ENCODE data around the gene CALCOCO2. TPM values are rescaled to one million over a fixed set of nuclear protein-coding genes. Genes with fewer than 3 reads are reported as not detected.

The CALCOCO2 gene
- total and polyA plus RNA-seq, 2 of the 13 experiments (the other 11 are each of a cell fraction or from before 2014, with no cell fraction given), result 72.9 to 111 TPM

DNA sequence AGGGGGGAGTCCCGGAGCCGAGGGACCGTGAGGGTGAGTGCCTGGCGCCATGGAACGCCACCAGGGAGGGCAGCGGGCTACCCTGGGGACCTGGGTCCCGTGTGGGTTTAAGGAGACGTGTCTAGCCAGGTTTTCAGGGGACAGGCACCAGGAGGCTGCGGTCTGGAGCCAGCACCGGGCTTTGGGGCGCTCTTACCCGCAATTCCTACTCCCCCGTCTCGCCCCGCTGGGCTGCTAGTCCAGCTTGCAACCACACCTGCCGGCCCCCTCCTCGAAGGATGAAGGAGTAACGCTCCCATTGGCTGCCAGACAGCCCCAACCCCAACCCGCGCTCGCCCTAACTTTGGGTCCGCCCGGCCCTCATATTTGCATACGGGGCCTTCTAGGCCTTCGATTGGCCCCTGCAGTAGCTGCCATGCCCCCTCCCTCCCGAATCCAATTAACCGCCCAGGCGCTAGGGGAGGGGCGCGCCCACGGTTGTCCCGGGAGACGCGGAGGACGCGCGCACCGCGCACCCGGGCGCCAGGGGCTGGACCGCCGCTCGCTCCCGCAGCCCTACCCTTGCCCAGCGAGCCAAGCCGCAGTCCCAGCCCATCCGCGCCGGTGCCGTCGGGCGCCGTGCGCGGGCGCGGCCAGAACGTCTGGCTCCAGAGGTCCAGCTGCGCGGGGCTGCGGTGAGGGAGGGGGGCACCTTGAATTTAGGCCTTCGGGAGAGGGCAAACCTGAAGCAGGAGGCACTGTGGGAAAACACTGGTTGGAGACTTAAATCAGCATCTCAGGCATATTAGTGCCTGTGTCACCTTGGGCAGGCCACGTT is 13.9 kb upstream of the CALCOCO2 start, which contains the start of gene TTLL6 (continued):
- TF ChIP-seq HNRNPH1 (optimal IDR thresholded peaks at IDR 0.05; ENCODE audit: low read depth, low read length), result no peak
- TF ChIP-seq, protein P1, sequence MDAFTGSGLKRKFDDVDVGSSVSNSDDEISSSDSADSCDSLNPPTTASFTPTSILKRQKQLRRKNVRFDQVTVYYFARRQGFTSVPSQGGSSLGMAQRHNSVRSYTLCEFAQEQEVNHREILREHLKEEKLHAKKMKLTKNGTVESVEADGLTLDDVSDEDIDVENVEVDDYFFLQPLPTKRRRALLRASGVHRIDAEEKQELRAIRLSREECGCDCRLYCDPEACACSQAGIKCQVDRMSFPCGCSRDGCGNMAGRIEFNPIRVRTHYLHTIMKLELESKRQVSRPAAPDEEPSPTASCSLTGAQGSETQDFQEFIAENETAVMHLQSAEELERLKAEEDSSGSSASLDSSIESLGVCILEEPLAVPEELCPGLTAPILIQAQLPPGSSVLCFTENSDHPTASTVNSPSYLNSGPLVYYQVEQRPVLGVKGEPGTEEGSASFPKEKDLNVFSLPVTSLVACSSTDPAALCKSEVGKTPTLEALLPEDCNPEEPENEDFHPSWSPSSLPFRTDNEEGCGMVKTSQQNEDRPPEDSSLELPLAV (CRISPR knock-in tag; conservative IDR thresholded peaks at IDR 0.05; ENCODE audit: low read depth), result no peak
- 0 out of 2 replicates have a peak, but pooled peaks have one; percentile 45 for TF ChIP-seq ZNF761 (CRISPR knock-in tag; conservative IDR thresholded peaks at IDR 0.05)
- TF ChIP-seq ZNF333 (CRISPR knock-in tag; IDR thresholded peaks at IDR 0.05; ENCODE audit: borderline replicate concordance), result no peak; the same call in 1 of the 2 replicates
- TF ChIP-seq ZNF788 (CRISPR knock-in tag; IDR thresholded peaks at IDR 0.05; ENCODE audit: borderline replicate concordance), result no peak; the same call in 1 of the 2 replicates
- no peak for TF ChIP-seq SMAD3 (CRISPR knock-in tag; IDR thresholded peaks at IDR 0.05)
- TF ChIP-seq ZSCAN22 (CRISPR knock-in tag; IDR thresholded peaks at IDR 0.05), result no peak
- TF ChIP-seq ARNT2 (CRISPR knock-in tag; IDR thresholded peaks at IDR 0.05; ENCODE audit: low read depth), result 0 out of 2 replicates have a peak, but pooled peaks have one; percentile 18
- no peak for TF ChIP-seq ZNF713 (CRISPR knock-in tag; IDR thresholded peaks at IDR 0.05)
- no peak for TF ChIP-seq BRCA1 (CRISPR knock-in tag; IDR thresholded peaks at IDR 0.05)
- TF ChIP-seq, protein P2, sequence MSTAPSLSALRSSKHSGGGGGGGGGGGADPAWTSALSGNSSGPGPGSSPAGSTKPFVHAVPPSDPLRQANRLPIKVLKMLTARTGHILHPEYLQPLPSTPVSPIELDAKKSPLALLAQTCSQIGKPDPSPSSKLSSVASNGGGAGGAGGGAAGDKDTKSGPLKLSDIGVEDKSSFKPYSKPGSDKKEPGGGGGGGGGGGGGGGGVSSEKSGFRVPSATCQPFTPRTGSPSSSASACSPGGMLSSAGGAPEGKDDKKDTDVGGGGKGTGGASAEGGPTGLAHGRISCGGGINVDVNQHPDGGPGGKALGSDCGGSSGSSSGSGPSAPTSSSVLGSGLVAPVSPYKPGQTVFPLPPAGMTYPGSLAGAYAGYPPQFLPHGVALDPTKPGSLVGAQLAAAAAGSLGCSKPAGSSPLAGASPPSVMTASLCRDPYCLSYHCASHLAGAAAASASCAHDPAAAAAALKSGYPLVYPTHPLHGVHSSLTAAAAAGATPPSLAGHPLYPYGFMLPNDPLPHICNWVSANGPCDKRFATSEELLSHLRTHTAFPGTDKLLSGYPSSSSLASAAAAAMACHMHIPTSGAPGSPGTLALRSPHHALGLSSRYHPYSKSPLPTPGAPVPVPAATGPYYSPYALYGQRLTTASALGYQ (CRISPR knock-in tag; IDR thresholded peaks at IDR 0.05), result no peak
- TF ChIP-seq ZNF724P (CRISPR knock-in tag; IDR thresholded peaks at IDR 0.05; ENCODE audit: borderline replicate concordance), result 0 out of 2 replicates have a peak, but pooled peaks have one; percentile 16
- no peak for TF ChIP-seq ZNF431 (CRISPR knock-in tag; IDR thresholded peaks at IDR 0.05; ENCODE audit: borderline replicate concordance, low read depth)
- no peak for TF ChIP-seq ZFP36 (IDR thresholded peaks at IDR 0.05; ENCODE audit: borderline replicate concordance, low read depth, low read length, partially characterized antibody)
- TF ChIP-seq LCORL (IDR thresholded peaks at IDR 0.05), result no peak
- 0 out of 2 replicates have a peak, but pooled peaks have one; percentile 58 for TF ChIP-seq LCORL (CRISPR knock-in tag; IDR thresholded peaks at IDR 0.05)
- TF ChIP-seq FLYWCH1 (CRISPR knock-in tag; IDR thresholded peaks at IDR 0.05), result no peak
- 0 out of 2 replicates have a peak, but pooled peaks have one; percentile 63 for TF ChIP-seq ZNF550 (CRISPR knock-in tag; IDR thresholded peaks at IDR 0.05; ENCODE audit: borderline replicate concordance)
- TF ChIP-seq, protein P3, sequence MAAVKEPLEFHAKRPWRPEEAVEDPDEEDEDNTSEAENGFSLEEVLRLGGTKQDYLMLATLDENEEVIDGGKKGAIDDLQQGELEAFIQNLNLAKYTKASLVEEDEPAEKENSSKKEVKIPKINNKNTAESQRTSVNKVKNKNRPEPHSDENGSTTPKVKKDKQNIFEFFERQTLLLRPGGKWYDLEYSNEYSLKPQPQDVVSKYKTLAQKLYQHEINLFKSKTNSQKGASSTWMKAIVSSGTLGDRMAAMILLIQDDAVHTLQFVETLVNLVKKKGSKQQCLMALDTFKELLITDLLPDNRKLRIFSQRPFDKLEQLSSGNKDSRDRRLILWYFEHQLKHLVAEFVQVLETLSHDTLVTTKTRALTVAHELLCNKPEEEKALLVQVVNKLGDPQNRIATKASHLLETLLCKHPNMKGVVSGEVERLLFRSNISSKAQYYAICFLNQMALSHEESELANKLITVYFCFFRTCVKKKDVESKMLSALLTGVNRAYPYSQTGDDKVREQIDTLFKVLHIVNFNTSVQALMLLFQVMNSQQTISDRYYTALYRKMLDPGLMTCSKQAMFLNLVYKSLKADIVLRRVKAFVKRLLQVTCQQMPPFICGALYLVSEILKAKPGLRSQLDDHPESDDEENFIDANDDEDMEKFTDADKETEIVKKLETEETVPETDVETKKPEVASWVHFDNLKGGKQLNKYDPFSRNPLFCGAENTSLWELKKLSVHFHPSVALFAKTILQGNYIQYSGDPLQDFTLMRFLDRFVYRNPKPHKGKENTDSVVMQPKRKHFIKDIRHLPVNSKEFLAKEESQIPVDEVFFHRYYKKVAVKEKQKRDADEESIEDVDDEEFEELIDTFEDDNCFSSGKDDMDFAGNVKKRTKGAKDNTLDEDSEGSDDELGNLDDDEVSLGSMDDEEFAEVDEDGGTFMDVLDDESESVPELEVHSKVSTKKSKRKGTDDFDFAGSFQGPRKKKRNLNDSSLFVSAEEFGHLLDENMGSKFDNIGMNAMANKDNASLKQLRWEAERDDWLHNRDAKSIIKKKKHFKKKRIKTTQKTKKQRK (IDR thresholded peaks at IDR 0.05; ENCODE audit: low read length), result no peak
- TF ChIP-seq MEIS1 (CRISPR knock-in tag; IDR thresholded peaks at IDR 0.05; ENCODE audit: borderline replicate concordance), result peak; percentile 72
